GM21367 (cell line): ENCODE results near the gene DLD.

ENCODE experiments used
- ATAC-seq: cut with Tn5 transposase; IDR thresholded peaks from one replicate; pipeline ENCODE4 v1.9.1; 2021; ENCODE audit not compliant: unreplicated experiment

DLD gene

GRCh38 chr7:107967420-107967819 is 76.4 kb downstream of the DLD start:
- ATAC-seq, result no peak

GRCh38 chr7:107968449-107968848 is 77.5 kb downstream of the DLD start:
- ATAC-seq, result no peak

DNA sequence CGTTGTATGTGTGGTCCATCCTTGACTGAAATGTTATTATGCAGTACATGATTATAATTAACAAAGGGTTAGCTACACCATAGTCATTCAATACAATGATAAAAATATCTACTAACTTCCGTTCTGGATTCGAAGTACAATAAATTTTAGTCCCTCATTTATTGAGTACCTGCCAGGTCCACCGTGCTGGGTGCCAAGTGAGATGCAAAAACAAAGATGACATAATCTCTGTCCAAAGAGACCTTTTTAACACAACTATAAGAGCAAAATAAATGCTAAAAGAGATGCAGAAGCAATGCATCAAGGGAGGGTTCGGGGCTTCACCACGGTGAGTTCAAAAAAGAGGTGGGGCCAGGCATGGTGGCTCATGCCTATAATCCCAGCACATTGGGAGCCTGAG is 78.9 kb downstream of the DLD start:
- no peak for ATAC-seq
